ENCODE results near the gene PRDM12. TPM values are rescaled to one million over a fixed set of nuclear protein-coding genes. Genes with fewer than 3 reads are reported as not detected.
"Not testable (repeated sequence)": the region's sequence is repeated elsewhere in the genome, so short reads cannot be mapped to it uniquely, and the experiment has no call there.

The PRDM12 gene
- total RNA-seq, 2 experiments from 2014 or later = not detected

DNA sequence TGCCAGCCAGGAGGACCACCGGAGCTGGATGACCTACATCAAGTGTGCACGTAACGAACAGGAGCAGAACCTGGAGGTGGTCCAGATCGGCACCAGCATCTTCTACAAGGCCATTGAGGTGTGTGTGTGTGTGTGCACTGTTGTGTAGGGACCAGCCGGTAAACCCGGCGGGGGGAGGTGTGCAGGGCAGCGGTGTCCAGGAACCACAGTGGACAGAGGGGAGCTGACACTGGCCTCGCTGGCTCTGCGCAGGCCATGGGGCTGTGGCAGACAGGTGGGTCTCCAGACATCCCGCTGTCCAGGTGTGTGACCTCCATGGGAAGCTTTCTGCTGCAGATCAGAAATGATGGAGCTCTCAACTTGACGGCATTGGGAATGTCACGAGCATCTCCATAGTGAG lies 3.8 kb downstream of the PRDM12 start:
- Mint-ChIP-seq H3K36me3 (no peaks in the 10 kb centered on the region), H3K27me3 (peaks cover 57% of the 10 kb centered on the region), H3K9me3 (no peaks in the 10 kb centered on the region), H3K27ac (no peak overlapping the region), H3K4me3 (no peak overlapping the region), H3K4me1 (peaks cover 4% of the 10 kb centered on the region)
- no peak for DNase-seq

DNA sequence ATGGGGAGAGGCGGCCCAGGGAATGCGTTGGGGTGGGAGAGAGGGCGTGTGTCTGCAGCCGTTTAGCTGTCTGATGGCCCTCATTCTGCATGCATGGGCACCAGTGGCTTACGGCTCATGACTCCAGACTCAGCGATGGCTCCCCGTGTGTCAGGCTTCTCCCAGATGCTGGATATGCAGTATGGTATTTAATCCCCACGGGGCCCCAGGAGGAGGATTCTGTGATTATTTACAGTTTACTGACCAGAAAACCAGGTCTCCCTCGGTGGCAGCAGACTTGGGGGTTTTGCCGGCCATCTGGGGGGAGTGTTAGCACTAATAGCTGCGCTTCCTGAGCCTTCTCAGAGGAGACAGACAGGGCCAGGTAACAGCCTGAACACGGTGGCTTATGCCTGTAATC lies 4.3 kb downstream of the PRDM12 start:
- Mint-ChIP-seq H3K4me1 (peaks cover 4% of the 10 kb centered on the region), H3K4me3 (no peak overlapping the region), H3K9me3 (no peaks in the 10 kb centered on the region), H3K27ac (no peak overlapping the region), H3K27me3 (peaks cover 52% of the 10 kb centered on the region), H3K36me3 (no peaks in the 10 kb centered on the region)
- DNase-seq = no peak

DNA sequence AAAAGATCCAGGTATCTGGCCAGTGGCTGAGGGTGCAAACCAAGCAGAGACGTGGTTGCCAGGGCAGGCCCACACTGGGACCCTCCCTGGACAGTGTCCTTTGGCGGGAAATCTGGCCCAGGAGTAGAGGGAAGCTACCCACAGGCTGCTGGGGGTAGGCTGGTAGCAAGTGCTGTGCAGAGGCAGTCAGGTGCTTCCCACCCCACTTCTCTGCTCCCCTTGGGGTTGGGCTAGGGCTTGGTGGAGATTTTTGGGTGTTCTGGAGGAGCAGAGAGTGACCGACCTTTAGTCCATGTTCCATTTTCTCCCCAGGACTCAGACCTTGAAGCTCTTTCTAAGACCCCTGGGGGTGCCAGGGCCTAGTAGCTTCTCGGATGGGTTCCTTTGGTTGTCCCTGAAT lies 5.6 kb downstream of the PRDM12 start:
- H3K4me1 Mint-ChIP-seq = peaks cover 4% of the 10 kb centered on the region
- H3K9me3 Mint-ChIP-seq = no peaks in the 10 kb centered on the region
- H3K27me3 Mint-ChIP-seq = peaks cover 39% of the 10 kb centered on the region
- H3K36me3 Mint-ChIP-seq = no peaks in the 10 kb centered on the region
- DNase-seq = no peak
- H3K27ac Mint-ChIP-seq = no peak overlapping the region
- no peak overlapping the region for H3K4me3 Mint-ChIP-seq

DNA sequence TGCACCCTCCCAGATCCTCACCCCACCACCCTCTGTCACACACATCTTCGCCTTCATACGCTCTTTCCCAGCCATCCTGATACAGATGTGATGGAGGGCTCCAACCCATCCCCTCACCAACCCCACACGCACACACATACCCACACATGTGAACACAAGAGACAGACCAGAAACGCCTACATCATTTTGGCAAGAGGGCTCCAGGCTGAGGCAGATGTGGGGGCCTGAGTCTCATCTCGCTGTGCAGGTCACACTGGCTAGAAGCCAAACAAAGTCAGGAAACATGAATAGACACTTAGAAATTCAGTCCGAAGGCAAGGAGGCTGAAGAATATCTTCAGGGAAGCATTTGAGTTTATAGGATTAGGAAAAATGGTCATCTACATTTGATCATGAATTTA lies 6.2 kb downstream of the PRDM12 start:
- H3K4me3 Mint-ChIP-seq = no peak overlapping the region
- no peak overlapping the region for H3K27ac Mint-ChIP-seq
- DNase-seq = no peak
- no peaks in the 10 kb centered on the region for H3K36me3 Mint-ChIP-seq
- peaks cover 32% of the 10 kb centered on the region for H3K27me3 Mint-ChIP-seq
- H3K4me1 Mint-ChIP-seq = no peaks in the 10 kb centered on the region
- no peaks in the 10 kb centered on the region for H3K9me3 Mint-ChIP-seq

DNA sequence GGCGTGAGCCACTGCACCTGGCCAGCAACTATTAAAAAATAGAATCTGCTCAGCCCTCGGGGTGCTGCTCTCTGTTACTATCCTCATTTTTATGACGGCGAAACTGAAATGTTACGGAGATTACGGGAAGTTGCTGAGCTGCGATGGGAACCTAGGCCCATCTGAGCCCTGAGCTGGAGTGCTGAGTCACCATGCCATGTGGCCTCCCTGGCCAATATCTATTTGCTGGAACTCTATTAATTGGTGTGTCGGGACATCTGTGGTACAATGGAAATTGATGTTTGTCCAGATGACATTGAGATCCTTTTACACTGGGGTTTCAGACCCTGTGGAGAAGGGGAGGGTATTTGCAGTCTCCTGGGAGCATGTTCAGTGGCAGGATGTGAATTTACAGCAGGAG lies 8.1 kb downstream of the PRDM12 start:
- H3K36me3 Mint-ChIP-seq = no peaks in the 10 kb centered on the region
- DNase-seq = no peak
- H3K9me3 Mint-ChIP-seq = no peaks in the 10 kb centered on the region
- H3K4me1 Mint-ChIP-seq = no peaks in the 10 kb centered on the region
- peaks cover 14% of the 10 kb centered on the region for H3K27me3 Mint-ChIP-seq
- H3K27ac Mint-ChIP-seq = no peak overlapping the region
- no peak overlapping the region for H3K4me3 Mint-ChIP-seq

DNA sequence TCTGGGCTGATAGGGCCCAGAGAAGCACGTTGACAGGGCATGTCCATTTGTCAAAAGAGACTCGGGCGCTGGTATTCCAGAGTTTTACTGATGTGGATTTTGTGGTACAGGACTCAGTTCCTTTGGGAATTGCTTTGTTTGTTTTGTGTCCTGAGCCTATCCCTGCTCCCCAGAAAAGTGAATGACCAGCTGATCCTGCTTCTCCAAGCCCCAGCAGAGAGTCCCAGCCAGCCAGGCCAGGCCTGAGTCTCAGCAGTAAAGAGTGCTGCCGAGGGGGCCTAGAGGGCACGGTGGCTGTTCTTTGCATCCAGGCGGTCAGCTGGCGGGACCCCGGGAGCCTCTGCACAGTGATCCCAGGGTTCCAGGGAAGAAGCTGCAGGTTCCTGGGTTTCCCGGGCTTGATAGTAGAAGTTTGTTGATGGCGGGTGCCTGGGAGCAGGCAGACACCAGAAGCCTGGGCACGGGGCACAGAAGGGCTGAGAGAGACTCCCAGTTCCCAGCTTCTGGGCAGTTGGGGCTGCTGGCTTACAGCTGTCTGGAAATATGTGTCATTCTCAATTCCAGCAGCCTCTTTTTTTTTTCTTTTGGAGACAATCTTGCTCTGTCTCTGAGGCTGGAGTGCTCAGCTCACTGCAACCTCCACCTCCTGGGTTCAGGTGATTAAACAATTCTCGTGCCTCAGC lies 8.7 kb downstream of the PRDM12 start:
- Mint-ChIP-seq H3K27ac (no peak overlapping the region), H3K9me3 (no peaks in the 10 kb centered on the region), H3K36me3 (no peaks in the 10 kb centered on the region), H3K4me3 (no peak overlapping the region), H3K27me3 (peaks cover 10% of the 10 kb centered on the region), H3K4me1 (no peaks in the 10 kb centered on the region)
- no peak for DNase-seq

DNA sequence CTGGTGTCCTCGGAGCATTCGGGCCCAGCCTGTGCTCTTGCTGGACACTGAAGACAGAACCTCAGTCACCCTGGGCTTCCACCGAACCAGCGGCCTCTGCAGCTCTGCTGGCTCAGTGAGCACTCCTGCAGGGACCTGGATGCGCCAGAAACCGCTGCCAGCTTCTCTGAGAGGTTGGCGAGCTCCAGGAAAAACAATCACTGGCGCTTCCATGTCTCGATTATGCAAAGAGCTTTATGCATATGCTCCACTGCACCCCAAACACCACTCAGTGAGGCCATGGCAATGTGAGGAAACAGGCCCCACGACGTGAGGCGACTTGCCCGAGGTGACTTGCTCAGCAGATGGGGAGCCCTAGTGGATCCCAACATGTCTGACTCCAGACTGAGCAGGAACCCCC lies 11.0 kb downstream of the PRDM12 start:
- DNase-seq = no peak
- Mint-ChIP-seq H3K27me3 (peaks cover 13% of the 10 kb centered on the region), H3K4me3 (no peak overlapping the region), H3K4me1 (no peaks in the 10 kb centered on the region), H3K36me3 (no peaks in the 10 kb centered on the region), H3K9me3 (no peaks in the 10 kb centered on the region), H3K27ac (no peak overlapping the region)

DNA sequence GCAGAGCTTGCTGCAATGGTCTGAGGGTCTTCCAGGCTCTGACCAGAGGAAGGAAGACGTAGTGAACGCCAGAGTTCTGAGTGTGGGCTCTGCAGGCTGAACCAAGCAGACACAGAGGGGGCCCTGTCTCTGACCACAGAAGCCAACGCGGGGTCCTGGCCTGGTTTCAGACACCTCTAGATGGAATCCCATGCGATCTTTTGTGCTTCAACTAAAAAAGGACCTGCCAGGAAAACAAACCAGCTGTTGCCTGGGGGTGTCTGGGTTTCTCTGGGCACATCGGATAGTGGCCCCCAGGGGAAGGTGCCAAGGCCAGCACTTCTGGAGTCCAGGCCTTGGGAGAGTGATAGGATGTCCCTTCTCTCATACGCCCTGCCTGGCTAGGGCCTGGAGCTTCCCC lies 12.9 kb downstream of the PRDM12 start:
- Mint-ChIP-seq H3K36me3 (no peaks in the 10 kb centered on the region), H3K4me3 (no peak overlapping the region), H3K4me1 (peaks cover 3% of the 10 kb centered on the region), H3K27me3 (peaks cover 17% of the 10 kb centered on the region), H3K9me3 (no peaks in the 10 kb centered on the region), H3K27ac (no peak overlapping the region)
- DNase-seq = no peak

DNA sequence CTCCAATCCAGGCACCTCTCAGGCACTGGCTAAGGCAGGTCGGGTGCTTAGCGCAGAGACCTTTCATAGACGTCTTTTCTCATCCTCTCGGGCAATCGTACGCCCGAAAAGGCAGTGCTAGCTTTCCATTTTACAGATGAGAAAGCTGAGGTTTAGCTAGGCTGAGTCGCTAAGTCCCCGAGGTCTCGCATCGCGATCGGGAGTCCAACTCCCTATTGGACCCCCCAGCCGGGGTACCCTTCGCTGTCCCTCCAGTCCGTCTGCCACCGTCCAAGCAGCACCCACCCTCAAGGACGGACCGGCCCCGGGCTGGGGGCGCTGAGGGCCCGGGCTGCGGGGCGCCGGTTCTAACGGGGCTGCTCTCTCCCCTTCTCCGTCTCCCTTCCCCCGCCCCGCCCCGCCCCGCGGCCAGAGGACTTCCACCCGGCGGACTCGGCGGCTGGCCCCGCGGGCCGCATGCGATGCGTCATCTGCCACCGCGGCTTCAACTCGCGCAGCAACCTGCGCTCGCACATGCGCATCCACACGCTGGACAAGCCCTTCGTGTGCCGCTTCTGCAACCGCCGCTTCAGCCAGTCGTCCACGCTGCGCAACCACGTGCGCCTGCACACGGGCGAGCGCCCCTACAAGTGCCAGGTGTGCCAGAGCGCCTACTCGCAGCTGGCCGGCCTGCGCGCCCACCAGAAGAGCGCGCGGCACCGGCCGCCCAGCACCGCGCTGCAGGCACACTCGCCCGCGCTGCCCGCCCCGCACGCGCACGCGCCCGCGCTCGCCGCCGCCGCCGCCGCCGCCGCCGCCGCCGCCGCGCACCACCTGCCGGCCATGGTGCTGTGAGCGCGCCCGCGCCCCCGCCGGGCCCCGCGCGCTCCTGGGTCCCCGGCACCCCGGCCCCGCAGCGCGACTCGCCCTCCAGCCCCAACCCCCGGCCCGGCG lies 16.7 kb downstream of the PRDM12 start:
- peak; percentile 71 for DNase-seq
- Mint-ChIP-seq H3K27me3 (peaks cover 20% of the 10 kb centered on the region), H3K36me3 (no peaks in the 10 kb centered on the region), H3K4me3 (peak overlapping the region; percentile 80), H3K27ac (no peak overlapping the region), H3K9me3 (no peaks in the 10 kb centered on the region), H3K4me1 (peaks cover 6% of the 10 kb centered on the region)

DNA sequence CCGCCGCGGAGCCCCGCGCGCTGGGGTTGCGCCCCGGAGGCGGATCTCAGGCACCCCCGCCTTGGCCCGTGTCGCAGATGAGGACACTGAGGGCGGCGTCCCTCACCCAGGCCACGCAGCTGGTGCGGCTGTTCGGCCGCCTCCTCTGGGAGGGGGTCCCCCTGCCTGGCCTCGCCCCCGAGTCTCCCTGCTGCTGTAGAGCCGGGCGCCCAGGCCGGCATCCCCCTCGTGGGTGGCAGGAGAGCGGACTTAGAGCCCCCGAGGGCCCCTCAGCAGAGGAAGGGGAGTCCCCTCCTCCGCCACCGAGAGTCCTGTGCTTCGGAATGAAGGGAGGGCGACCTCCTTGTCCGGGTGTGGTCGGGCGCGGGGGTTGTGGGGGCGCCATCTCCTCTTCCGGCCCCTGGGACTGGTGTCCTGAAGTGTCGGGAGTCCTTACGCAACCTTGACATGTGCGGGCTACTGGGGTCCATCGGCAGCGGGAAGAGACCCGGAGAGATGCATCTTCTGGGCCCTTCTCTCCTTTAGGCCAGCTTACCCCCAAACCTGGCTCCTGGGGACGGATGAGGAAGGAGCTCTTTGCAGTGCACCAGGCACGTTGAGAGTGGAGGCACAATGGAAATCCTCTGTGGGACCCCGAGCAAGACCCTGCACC lies 17.5 kb downstream of the PRDM12 start:
- Mint-ChIP-seq H3K9me3 (no peaks in the 10 kb centered on the region), H3K4me3 (peak overlapping the region; percentile 80), H3K4me1 (peaks cover 6% of the 10 kb centered on the region), H3K36me3 (no peaks in the 10 kb centered on the region), H3K27ac (no peak overlapping the region), H3K27me3 (peaks cover 20% of the 10 kb centered on the region)
- DNase-seq = no peak

DNA sequence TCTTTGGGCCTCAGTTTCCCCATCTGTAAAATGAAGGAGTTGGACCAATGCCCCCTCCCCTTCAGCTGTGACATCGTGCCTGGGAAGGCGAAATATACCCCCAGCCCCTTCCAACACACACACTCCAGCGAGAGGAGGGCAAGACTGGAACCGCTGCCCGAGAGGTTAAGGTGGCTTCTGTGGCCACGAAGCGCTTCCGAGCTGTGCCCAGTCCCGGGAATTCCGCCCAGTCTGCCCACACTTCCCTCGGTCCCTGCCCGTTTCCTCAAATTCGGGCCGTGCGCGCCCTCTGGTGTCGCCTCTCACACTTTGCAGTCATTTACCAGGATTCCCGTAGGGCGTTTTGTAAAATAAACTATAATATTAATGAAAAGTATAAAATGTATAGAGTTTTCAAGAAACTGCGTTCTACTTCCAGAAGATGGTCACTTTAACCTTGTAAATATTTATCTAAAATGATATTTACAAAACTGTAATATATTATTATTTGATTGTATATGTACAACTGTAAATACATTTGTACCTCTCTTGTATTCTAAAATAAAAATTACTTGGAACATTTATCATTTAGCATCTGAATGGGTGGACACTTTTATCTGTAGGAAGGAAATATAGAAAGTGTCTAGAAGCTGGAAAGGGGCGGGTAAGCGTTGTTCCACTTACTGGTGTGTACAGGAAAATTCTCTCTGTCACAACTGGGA lies 18.2 kb downstream of the PRDM12 start:
- H3K27ac Mint-ChIP-seq = peak overlapping the region; percentile 1
- H3K4me3 Mint-ChIP-seq = peak overlapping the region; percentile 80
- no peak for DNase-seq
- H3K36me3 Mint-ChIP-seq = no peaks in the 10 kb centered on the region
- H3K9me3 Mint-ChIP-seq = no peaks in the 10 kb centered on the region
- H3K4me1 Mint-ChIP-seq = peaks cover 6% of the 10 kb centered on the region
- H3K27me3 Mint-ChIP-seq = peaks cover 20% of the 10 kb centered on the region

DNA sequence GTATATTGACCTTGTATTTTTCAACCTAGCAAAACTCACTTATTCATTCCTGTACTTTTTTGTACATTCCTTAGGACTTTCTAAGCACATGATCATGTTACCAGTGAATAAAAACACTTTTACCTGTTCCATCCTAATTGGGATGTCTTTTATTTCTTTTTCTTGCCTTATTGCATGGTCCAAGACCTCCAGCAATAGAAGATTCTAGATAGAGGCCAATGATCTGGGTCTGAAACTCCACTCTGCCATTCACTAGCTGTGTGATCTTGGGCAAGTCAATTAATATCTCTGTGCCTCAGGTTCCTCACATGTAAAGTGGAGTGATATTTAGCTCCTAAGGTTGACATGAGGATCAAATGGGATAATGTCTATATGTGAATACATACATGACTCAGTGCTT lies 20.7 kb downstream of the PRDM12 start:
- Mint-ChIP-seq H3K27me3 (peaks cover 14% of the 10 kb centered on the region), H3K4me3 (no peak overlapping the region), H3K27ac (no peak overlapping the region), H3K9me3 (no peaks in the 10 kb centered on the region), H3K36me3 (no peaks in the 10 kb centered on the region), H3K4me1 (peaks cover 11% of the 10 kb centered on the region)
- no peak for DNase-seq

DNA sequence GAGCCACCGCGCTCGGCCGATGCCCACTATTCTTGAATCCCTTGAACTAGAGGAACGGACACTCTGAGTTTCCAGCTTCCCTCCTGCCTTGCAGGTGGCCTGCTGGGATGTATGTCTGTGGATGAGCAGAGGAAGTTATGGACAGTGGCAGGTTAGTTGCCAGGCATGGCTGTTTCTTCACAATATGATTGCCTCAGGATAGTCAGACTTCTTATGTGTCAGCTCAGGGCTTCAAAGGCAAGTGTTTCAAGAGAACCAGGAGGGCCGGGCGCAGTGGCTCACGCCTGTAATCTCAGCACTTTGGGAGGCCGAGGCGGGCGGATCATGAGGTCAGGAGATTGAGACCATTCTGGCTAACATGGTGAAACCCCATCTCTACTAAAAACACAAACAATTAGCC lies 21.6 kb downstream of the PRDM12 start:
- H3K27ac Mint-ChIP-seq, H3K9me3 Mint-ChIP-seq, DNase-seq, H3K36me3 Mint-ChIP-seq, H3K4me3 Mint-ChIP-seq, H3K27me3 Mint-ChIP-seq: not testable (repeated sequence)
- peaks cover 11% of the 10 kb centered on the region for H3K4me1 Mint-ChIP-seq

DNA sequence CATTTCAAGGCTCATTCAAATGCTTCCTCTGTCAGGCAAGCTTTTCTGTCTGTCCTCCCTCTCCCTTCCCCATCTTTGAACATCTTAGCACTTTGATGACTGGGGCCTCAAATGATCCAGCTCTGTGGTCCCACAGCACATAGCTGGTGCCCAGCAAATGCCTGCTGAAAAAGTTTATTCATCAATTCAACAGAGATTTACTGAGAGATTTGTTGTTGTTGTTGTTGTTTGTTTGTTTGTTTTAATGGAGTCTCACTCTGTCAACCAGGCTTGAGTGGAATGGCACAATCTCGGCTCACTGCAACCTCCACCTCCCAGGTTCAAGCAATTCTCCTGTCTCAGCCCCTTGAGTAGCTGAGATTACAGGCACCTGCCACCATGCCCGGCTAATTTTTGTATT lies 23.2 kb downstream of the PRDM12 start:
- Mint-ChIP-seq H3K27me3 (peaks cover 6% of the 10 kb centered on the region), H3K4me1 (peaks cover 4% of the 10 kb centered on the region), H3K9me3 (peaks cover 1% of the 10 kb centered on the region), H3K36me3 (peaks cover 3% of the 10 kb centered on the region), H3K4me3 (no peak overlapping the region), H3K27ac (no peak overlapping the region)
- no peak for DNase-seq

DNA sequence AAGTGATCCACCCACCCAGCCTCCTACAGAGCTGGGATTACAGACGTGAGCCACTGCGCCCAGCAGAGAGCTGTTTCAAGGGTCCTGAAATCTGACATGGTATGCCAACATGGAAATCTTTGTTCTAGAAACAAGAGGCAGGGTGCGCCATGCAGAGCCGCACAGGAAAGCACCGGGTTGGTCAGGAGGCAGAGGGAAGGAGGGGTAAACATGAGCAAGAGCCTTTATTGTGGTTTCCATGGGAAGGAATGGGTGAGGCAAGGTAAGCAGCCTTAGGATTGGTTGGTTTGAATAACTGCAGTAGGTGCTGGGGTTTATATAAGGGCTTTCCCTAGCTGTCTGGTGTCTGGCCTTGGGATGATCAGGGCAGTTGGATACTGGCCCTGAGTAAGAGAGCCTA lies 23.7 kb downstream of the PRDM12 start:
- Mint-ChIP-seq H3K27me3 (peaks cover 6% of the 10 kb centered on the region), H3K4me1 (peaks cover 6% of the 10 kb centered on the region), H3K4me3 (no peak overlapping the region), H3K9me3 (peaks cover 1% of the 10 kb centered on the region), H3K27ac (no peak overlapping the region), H3K36me3 (peaks cover 3% of the 10 kb centered on the region)
- DNase-seq = no peak
